ENCODE results near the gene SPINK8.

DNA sequence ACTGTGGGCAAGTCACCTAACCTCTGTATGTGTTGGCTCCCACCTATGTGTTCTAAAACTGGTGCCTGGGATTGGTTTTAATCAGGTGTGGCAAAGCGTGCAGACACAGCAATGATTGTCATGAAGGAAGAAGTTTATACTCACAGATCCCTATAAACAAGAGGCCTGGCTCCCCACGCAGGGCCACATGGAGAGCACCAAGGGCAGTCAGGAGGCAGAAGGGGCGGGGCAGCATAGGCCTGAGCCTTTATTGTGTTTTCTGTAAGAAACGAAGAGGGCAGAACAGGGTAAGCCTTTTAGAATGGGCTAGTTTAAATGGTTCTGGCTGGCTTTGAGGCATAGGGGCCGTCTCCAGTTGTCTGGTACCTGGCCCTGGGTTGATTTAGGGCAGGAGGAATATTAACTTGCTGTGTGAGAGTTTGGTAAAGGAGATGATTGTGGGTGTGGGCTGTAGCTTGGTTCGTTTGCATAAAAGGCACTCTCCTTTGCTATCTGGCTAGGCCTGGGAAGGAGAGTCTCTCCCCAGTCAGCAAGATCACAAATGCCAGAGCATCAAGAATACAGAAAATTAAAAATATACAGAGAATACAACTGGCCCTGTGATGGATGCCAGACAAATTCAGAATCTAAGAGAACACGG lies 36.4 kb upstream of the SPINK8 start:
- TF ChIP-seq ARNTL (CRISPR knock-in tag; IDR thresholded peaks at IDR 0.05; ENCODE audit: borderline replicate concordance, low read depth) (no peak), PATZ1 (CRISPR knock-in tag; IDR thresholded peaks at IDR 0.05; ENCODE audit: borderline replicate concordance) (no peak), ISL1 (CRISPR knock-in tag; IDR thresholded peaks at IDR 0.05) (no peak), PPARA (CRISPR knock-in tag; IDR thresholded peaks at IDR 0.05; ENCODE audit: borderline replicate concordance) (no peak), CSRNP3 (CRISPR knock-in tag; IDR thresholded peaks at IDR 0.05) (no peak), TOX (CRISPR knock-in tag; IDR thresholded peaks at IDR 0.05; ENCODE audit: borderline replicate concordance) (no peak), OSR1 (CRISPR knock-in tag; IDR thresholded peaks at IDR 0.05) (no peak), CSDC2 (CRISPR knock-in tag; IDR thresholded peaks at IDR 0.05) (no peak), ZC3H10 (CRISPR knock-in tag; IDR thresholded peaks at IDR 0.05) (no peak), BACH2 (CRISPR knock-in tag; IDR thresholded peaks at IDR 0.05; ENCODE audit: borderline replicate concordance) (no peak)
